ENCODE data around the gene FAM3C.

Gene FAM3C

DNA sequence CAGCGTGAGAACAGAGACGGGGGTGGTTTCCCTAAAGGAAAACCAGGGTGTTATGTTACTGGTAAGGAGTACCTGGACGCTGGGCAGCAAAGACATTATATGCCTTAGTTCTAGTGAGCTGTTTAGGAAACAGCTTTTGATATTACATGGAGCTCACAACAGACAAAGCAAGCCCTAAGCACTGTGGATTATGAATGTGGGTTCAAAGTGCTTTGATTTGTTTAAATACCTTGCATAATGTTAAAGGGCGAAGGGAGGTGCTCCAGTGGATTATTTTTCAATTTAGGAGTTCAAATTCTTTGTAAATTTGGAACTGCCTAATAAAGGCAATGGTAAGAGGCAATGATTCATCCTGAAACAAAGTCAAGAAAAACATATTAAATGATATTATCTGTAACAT is 53.5 kb downstream of the FAM3C start:
- H3K27ac ChIP-seq (ENCODE audit: low read length), result no peak overlapping the region
- H3K9ac ChIP-seq (ENCODE audit: low read length), result no peak overlapping the region
- H3K9me3 ChIP-seq (ENCODE audit: control insufficient read depth, low read depth, low read length), result no peaks in the 10 kb centered on the region

DNA sequence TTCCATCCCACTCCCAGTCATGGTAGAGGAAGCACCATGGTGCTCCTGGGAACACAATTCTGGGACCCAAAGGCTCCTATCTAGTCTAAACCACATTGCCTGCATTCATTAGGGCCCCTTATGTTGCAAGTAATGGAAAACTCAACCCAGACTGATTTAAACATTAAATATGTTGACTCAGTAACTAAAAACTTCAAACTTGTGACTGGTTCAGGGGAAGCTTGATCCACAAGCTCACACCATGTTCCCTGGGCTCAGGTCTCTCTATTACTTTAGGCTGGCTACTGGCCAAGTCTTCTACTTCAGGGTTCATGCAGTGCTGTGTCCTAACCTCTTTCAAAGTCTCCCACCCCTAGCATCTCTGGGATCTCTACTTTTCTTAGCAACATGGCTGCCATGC is 54.2 kb downstream of the FAM3C start:
- Histone ChIP-seq H3K4me1 (ENCODE audit: control insufficient read depth, low read depth, low read length) (no peaks in the 10 kb centered on the region), H3K4me3 (ENCODE audit: low read length) (no peak overlapping the region), H3K36me3 (ENCODE audit: control insufficient read depth, low read depth, low read length) (no peaks in the 10 kb centered on the region), H3K27ac (ENCODE audit: low read length) (no peak overlapping the region), H3K9ac (ENCODE audit: low read length) (no peak overlapping the region), H3K9me3 (ENCODE audit: control insufficient read depth, low read depth, low read length) (no peaks in the 10 kb centered on the region), H3K27me3 (ENCODE audit: control insufficient read depth, insufficient read depth, low read length) (no peaks in the 10 kb centered on the region)

More for the DNA sequence above, 53.5 kb downstream of the FAM3C start:
- Histone ChIP-seq H3K4me3 (ENCODE audit: low read length) (no peak overlapping the region), H3K4me1 (ENCODE audit: control insufficient read depth, low read depth, low read length) (no peaks in the 10 kb centered on the region), H3K27me3 (ENCODE audit: control insufficient read depth, insufficient read depth, low read length) (no peaks in the 10 kb centered on the region), H3K36me3 (ENCODE audit: control insufficient read depth, low read depth, low read length) (no peaks in the 10 kb centered on the region)

DNA sequence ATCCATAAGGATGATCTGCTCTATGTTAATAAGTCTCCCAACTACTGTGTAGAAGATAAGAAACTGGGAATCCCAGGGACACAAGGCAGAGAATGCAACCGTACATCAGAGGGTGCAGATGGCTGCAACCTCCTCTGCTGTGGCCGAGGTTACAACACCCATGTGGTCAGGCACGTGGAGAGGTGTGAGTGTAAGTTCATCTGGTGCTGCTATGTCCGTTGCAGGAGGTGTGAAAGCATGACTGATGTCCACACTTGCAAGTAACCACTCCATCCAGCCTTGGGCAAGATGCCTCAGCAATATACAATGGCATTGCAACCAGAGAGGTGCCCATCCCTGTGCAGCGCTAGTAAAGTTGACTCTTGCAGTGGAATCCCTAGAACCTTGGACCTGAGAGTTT is 57.0 kb downstream of the FAM3C start:
- Histone ChIP-seq H3K4me3 (ENCODE audit: low read length) (no peak overlapping the region), H3K27ac (ENCODE audit: low read length) (no peak overlapping the region), H3K36me3 (ENCODE audit: control insufficient read depth, low read depth, low read length) (no peaks in the 10 kb centered on the region), H3K9ac (ENCODE audit: low read length) (no peak overlapping the region), H3K4me1 (ENCODE audit: control insufficient read depth, low read depth, low read length) (no peaks in the 10 kb centered on the region), H3K27me3 (ENCODE audit: control insufficient read depth, insufficient read depth, low read length) (no peaks in the 10 kb centered on the region), H3K9me3 (ENCODE audit: control insufficient read depth, low read depth, low read length) (no peaks in the 10 kb centered on the region)

DNA sequence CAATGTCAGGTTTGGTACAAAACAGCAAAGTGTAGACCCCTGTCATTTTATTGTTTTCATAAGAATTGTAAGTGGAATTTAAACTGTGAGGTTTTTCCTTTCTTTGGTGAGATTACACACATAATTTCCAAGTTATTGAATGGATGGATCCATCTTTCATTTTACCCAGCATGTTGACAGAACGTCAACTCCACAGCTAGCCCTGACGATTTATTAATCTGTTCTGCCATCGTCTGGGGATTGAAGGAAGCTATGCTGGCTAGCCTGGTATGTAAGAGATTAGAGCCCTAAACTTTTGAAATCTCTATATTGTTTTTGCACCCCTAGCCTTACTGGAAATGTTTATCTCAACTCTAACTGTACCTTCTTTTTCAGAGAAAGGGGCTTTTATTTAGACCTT is 58.7 kb downstream of the FAM3C start:
- Histone ChIP-seq H3K4me3 (ENCODE audit: low read length) (no peak overlapping the region), H3K36me3 (ENCODE audit: control insufficient read depth, low read depth, low read length) (no peaks in the 10 kb centered on the region), H3K27me3 (ENCODE audit: control insufficient read depth, insufficient read depth, low read length) (peaks cover under 1% of the 10 kb centered on the region), H3K27ac (ENCODE audit: low read length) (no peak overlapping the region), H3K9me3 (ENCODE audit: control insufficient read depth, low read depth, low read length) (no peaks in the 10 kb centered on the region), H3K4me1 (ENCODE audit: control insufficient read depth, low read depth, low read length) (no peaks in the 10 kb centered on the region), H3K9ac (ENCODE audit: low read length) (no peak overlapping the region)

DNA sequence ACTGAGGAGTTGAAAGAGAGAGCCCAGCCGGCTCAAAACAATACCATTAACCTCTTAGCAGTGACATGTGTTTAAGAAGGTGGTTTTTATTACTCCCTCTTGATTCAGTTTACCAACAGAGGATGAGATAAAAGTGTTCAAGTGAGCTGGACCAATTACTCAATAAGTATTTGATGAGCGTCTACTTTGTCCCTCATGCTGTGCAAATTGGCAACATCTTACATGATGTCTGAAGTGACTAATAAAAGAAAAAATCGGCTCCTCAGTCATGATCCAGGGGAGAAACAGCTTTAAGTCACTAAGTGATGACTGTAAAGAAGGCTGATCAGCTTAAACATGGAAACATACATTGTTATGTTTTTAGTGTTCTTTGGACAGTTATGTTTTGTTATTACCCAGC is 59.5 kb downstream of the FAM3C start:
- no peak overlapping the region for H3K4me3 ChIP-seq (ENCODE audit: low read length)
- H3K4me1 ChIP-seq (ENCODE audit: control insufficient read depth, low read depth, low read length), result no peaks in the 10 kb centered on the region
- no peaks in the 10 kb centered on the region for H3K36me3 ChIP-seq (ENCODE audit: control insufficient read depth, low read depth, low read length)
- H3K9ac ChIP-seq (ENCODE audit: low read length), result no peak overlapping the region
- peaks cover 8% of the 10 kb centered on the region for H3K27me3 ChIP-seq (ENCODE audit: control insufficient read depth, insufficient read depth, low read length)
- H3K27ac ChIP-seq (ENCODE audit: low read length), result no peak overlapping the region
- no peaks in the 10 kb centered on the region for H3K9me3 ChIP-seq (ENCODE audit: control insufficient read depth, low read depth, low read length)

DNA sequence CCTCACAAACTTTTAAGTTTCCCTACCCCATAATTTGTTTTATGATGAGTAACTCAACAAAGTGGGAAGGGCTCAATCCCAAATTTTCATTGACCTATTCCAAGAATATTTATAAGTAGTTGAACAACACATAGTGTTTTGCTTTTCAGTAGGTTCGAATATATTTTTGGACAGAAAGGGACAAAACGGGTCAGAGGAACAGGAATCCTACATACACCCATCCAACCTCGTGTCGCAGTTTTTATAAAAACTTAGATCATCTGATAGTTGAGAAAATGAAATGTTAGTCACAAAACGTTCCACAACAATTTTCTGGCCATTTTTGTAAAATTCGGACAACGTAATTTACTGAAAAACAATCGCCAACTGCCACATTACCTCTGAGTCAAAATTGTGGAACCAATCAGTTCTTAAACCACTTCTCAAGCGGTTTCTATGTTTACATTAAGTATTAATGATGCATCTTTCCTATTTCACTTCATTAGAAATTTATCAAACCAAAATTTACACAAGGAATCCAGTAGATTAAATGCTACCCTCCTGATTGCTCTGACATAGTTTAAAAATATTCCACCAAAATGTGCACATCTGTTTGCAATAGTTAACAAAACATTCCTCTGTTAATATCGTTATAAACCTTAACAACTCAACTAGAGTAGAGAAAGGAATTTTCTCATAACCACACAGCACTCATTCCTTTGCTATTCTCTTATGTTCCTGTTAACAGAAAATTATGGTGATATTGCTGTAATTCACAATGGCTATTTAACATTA is 61.0 kb downstream of the FAM3C start:
- H3K9me3 ChIP-seq (ENCODE audit: control insufficient read depth, low read depth, low read length), result no peaks in the 10 kb centered on the region
- no peaks in the 10 kb centered on the region for H3K36me3 ChIP-seq (ENCODE audit: control insufficient read depth, low read depth, low read length)
- H3K9ac ChIP-seq (ENCODE audit: low read length), result no peak overlapping the region
- no peak overlapping the region for H3K4me3 ChIP-seq (ENCODE audit: low read length)
- H3K4me1 ChIP-seq (ENCODE audit: control insufficient read depth, low read depth, low read length), result no peaks in the 10 kb centered on the region
- H3K27me3 ChIP-seq (ENCODE audit: control insufficient read depth, insufficient read depth, low read length), result peaks cover 24% of the 10 kb centered on the region
- H3K27ac ChIP-seq (ENCODE audit: low read length), result no peak overlapping the region

DNA sequence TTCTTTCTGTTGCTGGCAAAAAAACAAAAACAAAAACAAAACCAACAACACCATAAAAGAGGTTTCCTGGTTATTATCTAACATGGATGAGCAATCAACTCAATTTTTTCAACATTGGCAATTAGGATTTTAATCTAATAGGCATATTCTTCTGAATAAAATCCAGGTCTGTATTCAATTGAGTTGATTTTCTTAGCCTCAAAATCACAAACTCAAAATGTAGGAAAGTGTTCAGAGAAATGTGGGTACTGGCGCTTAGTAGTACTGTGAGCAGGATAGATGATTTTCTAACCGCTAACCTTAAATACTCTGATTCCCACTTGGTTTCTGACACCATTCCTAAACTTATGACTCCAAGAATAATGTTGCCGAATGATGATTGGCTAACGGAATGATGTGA is 61.7 kb downstream of the FAM3C start:
- no peak overlapping the region for H3K4me3 ChIP-seq (ENCODE audit: low read length)
- H3K27ac ChIP-seq (ENCODE audit: low read length), result no peak overlapping the region
- H3K9me3 ChIP-seq (ENCODE audit: control insufficient read depth, low read depth, low read length), result no peaks in the 10 kb centered on the region
- H3K9ac ChIP-seq (ENCODE audit: low read length), result no peak overlapping the region
- no peaks in the 10 kb centered on the region for H3K36me3 ChIP-seq (ENCODE audit: control insufficient read depth, low read depth, low read length)
- no peaks in the 10 kb centered on the region for H3K4me1 ChIP-seq (ENCODE audit: control insufficient read depth, low read depth, low read length)
- peaks cover 30% of the 10 kb centered on the region for H3K27me3 ChIP-seq (ENCODE audit: control insufficient read depth, insufficient read depth, low read length)

DNA sequence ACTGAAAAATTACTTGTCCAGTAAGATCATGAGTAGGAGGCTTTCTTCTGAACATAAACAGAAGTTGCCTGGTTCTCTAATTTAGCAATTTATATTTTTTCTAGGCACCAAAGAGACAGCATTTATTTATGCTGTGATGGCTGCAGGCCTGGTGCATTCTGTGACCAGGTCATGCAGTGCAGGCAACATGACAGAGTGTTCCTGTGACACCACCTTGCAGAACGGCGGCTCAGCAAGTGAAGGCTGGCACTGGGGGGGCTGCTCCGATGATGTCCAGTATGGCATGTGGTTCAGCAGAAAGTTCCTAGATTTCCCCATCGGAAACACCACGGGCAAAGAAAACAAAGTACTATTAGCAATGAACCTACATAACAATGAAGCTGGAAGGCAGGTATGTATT is 64.5 kb downstream of the FAM3C start:
- Histone ChIP-seq H3K27ac (ENCODE audit: low read length) (no peak overlapping the region), H3K9ac (ENCODE audit: low read length) (no peak overlapping the region), H3K4me3 (ENCODE audit: low read length) (no peak overlapping the region), H3K27me3 (ENCODE audit: control insufficient read depth, insufficient read depth, low read length) (peaks cover 47% of the 10 kb centered on the region), H3K4me1 (ENCODE audit: control insufficient read depth, low read depth, low read length) (no peaks in the 10 kb centered on the region), H3K36me3 (ENCODE audit: control insufficient read depth, low read depth, low read length) (no peaks in the 10 kb centered on the region), H3K9me3 (ENCODE audit: control insufficient read depth, low read depth, low read length) (no peaks in the 10 kb centered on the region)

DNA sequence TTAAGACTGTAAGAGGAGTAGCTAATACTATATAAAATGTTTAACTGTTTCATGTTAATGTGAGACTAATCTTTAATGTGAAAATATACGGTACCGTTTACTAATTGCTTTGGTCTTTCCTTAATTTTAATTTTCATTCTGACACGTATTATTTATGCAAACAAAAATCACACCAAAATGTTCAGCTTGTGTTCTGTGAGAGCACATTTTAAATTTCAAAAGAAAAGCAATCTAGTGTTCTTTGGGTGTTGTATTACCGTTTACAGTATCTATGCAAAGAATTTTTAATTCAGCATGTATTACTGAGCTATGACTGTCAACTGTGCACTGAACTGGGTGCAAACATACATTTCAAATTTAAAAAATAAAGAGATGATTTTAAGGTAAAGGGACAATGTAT is 65.1 kb downstream of the FAM3C start:
- Histone ChIP-seq H3K4me3 (ENCODE audit: low read length) (peak overlapping the region; percentile 65), H3K36me3 (ENCODE audit: control insufficient read depth, low read depth, low read length) (no peaks in the 10 kb centered on the region), H3K4me1 (ENCODE audit: control insufficient read depth, low read depth, low read length) (no peaks in the 10 kb centered on the region), H3K27ac (ENCODE audit: low read length) (no peak overlapping the region), H3K27me3 (ENCODE audit: control insufficient read depth, insufficient read depth, low read length) (peaks cover 47% of the 10 kb centered on the region), H3K9ac (ENCODE audit: low read length) (no peak overlapping the region), H3K9me3 (ENCODE audit: control insufficient read depth, low read depth, low read length) (no peaks in the 10 kb centered on the region)

DNA sequence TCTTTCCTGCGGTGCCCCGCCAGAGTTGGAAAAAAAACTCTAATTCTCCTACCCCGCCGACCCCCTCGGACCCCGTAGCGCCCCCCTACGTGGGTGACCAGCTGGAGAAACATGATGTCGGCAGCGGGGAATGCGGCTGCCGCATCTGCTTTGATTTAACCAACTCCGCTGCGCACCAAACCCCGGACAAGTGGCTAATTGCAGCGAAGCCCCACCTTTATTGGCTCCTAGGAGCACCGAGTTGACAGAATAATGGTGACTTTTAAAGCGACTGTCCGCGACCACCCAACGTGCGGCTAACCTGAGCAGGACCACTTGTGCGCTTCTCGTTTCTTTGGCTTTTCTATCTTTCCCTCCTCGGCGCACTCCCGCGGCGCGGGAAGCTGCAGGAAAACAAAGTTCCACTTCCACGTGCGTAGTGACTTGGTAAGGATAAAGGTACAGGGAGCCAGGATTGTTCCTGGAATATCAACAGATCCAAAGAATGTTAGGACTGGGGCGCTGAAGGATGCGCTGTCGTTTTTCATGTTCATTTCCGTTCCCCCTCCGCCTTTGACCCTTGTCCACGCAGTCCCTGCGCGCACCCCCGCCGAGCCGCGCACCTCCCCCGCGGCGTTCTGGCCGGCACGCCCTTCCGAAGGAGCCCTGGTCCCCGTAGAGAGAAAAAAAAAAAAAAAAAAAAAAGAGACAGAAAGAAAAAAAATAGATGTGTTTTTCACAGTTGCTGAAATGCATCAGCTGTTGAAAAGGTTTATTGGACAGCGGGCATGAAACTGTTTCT is 65.9 kb downstream of the FAM3C start:
- Histone ChIP-seq H3K4me1 (ENCODE audit: control insufficient read depth, low read depth, low read length) (no peaks in the 10 kb centered on the region), H3K4me3 (ENCODE audit: low read length) (peak overlapping the region; percentile 65), H3K9me3 (ENCODE audit: control insufficient read depth, low read depth, low read length) (no peaks in the 10 kb centered on the region), H3K27me3 (ENCODE audit: control insufficient read depth, insufficient read depth, low read length) (peaks cover 47% of the 10 kb centered on the region), H3K36me3 (ENCODE audit: control insufficient read depth, low read depth, low read length) (no peaks in the 10 kb centered on the region), H3K27ac (ENCODE audit: low read length) (no peak overlapping the region), H3K9ac (ENCODE audit: low read length) (no peak overlapping the region)

DNA sequence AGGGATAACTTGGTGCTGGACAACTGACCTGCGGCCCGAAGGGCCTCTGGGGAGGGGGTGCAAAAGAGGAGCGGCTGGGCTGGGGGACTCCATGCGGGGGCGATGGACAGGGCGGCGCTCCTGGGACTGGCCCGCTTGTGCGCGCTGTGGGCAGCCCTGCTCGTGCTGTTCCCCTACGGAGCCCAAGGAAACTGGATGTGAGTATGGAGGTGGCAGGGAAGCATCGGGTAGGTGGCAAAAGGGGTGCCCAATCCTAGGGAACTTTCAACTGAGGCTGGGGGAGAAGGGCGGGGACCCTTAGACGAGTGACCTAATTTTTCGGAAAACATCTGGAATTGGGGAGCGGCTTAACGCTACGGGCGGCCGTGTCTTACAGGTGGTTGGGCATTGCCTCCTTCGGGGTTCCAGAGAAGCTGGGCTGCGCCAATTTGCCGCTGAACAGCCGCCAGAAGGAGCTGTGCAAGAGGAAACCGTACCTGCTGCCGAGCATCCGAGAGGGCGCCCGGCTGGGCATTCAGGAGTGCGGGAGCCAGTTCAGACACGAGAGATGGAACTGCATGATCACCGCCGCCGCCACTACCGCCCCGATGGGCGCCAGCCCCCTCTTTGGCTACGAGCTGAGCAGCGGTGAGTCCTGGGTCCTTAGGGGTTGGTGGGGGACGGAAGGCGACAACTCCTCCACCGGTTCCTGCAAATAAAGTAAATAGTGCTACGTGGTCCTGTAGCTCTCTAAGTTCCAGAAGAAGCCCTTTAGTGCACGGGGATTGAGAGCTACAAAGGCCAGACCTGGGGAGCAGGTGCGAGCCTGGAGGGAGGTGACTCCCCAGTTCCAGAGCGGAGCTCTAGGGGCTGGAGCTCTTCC is 66.7 kb downstream of the FAM3C start:
- no peaks in the 10 kb centered on the region for H3K9me3 ChIP-seq (ENCODE audit: control insufficient read depth, low read depth, low read length)
- no peaks in the 10 kb centered on the region for H3K36me3 ChIP-seq (ENCODE audit: control insufficient read depth, low read depth, low read length)
- H3K9ac ChIP-seq (ENCODE audit: low read length), result no peak overlapping the region
- peaks cover 47% of the 10 kb centered on the region for H3K27me3 ChIP-seq (ENCODE audit: control insufficient read depth, insufficient read depth, low read length)
- H3K4me1 ChIP-seq (ENCODE audit: control insufficient read depth, low read depth, low read length), result no peaks in the 10 kb centered on the region
- H3K27ac ChIP-seq (ENCODE audit: low read length), result no peak overlapping the region
- peak overlapping the region; percentile 65 for H3K4me3 ChIP-seq (ENCODE audit: low read length)
